Panc1 (cell line): Measurements from ENCODE around the gene NR6A1. TPM values are rescaled to one million over a fixed set of nuclear protein-coding genes. Genes with fewer than 3 reads are reported as not detected.

Source experiments
- ATAC-seq: fragments of 200-7000 bp; cut with Tn5 transposase; 2 replicates; pipeline ENCODE4 v1.9.1; 2020; ENCODE audit warnings: mild to moderate bottlenecking, moderate library complexity
- BruUV-seq: library from RNA; stranded (reverse); fragments of 400-500 nt; replicated peaks from 2 replicates; lab custom pipeline; 2021; lab: Mats Ljungman, UMichigan
- CTCF ChIA-PET: fragments of 300-600 bp; sonication (Branson Sonifier 250); formaldehyde crosslinking; loops from one replicate; lab custom pipeline; 2022; ENCODE audit warnings: antibody characterized with exemption; lab: Charles Lee
- POLR2A ChIA-PET: fragments of 300-600 bp; sonication (Branson Sonifier 250); formaldehyde crosslinking; loops from one replicate; lab custom pipeline; 2022; ENCODE audit warnings: antibody characterized with exemption; lab: Charles Lee
- DNase-seq: peaks from one replicate; pipeline ENCODE4 v3.0.0-alpha.2; 2010; ENCODE audit warnings: low read depth, low spot score
- H3K27ac ChIP-seq: 2 replicates; pipeline ENCODE4 v1.5.1; 2011; ENCODE audit warnings: mild to moderate bottlenecking, low read length, inconsistent platforms
- H3K27me3 ChIP-seq: fragments of 200-500 bp; sonication (Bioruptor generic); 2 replicates; pipeline ENCODE4 v1.6.0; 2014; ENCODE audit warnings: low read length, inconsistent platforms; ENCODE audit not compliant: control insufficient read depth, insufficient read depth
- H3K36me3 ChIP-seq: fragments of 200-500 bp; sonication (Bioruptor generic); 2 replicates; pipeline ENCODE4 v1.5.1; 2014; ENCODE audit warnings: inconsistent platforms, mild to moderate bottlenecking, low read length, moderate library complexity; ENCODE audit not compliant: control insufficient read depth, insufficient read depth
- H3K4me1 ChIP-seq: 2 replicates; pipeline ENCODE4 v1.5.1; 2011; ENCODE audit warnings: inconsistent platforms, mild to moderate bottlenecking, low read length, moderate library complexity; ENCODE audit not compliant: control insufficient read depth, insufficient read depth
- H3K4me3 ChIP-seq, 2 experiments: 2 replicates each; pipeline ENCODE4 v1.5.1; 2011 to 2012; ENCODE audit warnings: low read depth in 2 of 2, low read length in 2 of 2, mild to moderate bottlenecking in 2 of 2, inconsistent platforms in 1 of 2, moderate library complexity in 1 of 2
- H3K9me3 ChIP-seq: fragments of 200-500 bp; sonication (Bioruptor generic); 2 replicates; pipeline ENCODE4 v1.5.1; 2014; ENCODE audit warnings: low read depth, mild to moderate bottlenecking, inconsistent platforms, low read length, moderate library complexity; ENCODE audit not compliant: control insufficient read depth, insufficient read depth
- CTCF ChIP-seq: fragments of 450-650 bp; IDR thresholded peaks from 2 replicates; pipeline ENCODE4 v1.5.1; 2017; ENCODE audit warnings: mild to moderate bottlenecking
- POLR2AphosphoS5 ChIP-seq: IDR thresholded peaks from 2 replicates; pipeline ENCODE4 v1.6.1; 2012; ENCODE audit warnings: mild to moderate bottlenecking, low read depth, low read length, moderate library complexity
- REST ChIP-seq, 2 experiments: IDR thresholded peaks; 2 replicates each; pipeline ENCODE4 v1.6.1; 2011 to 2012; ENCODE audit warnings: low read depth in 2 of 2, control low read depth in 1 of 2, low read length in 1 of 2, mild to moderate bottlenecking in 1 of 2, moderate library complexity in 1 of 2; ENCODE audit not compliant: insufficient read depth in 1 of 2
- SIN3A ChIP-seq: IDR thresholded peaks from 2 replicates; pipeline ENCODE4 v1.6.1; 2012; ENCODE audit warnings: low read depth, mild to moderate bottlenecking, low read length, moderate library complexity, borderline replicate concordance; ENCODE audit not compliant: insufficient read depth
- TCF7L2 ChIP-seq: IDR thresholded peaks from 2 replicates; pipeline ENCODE4 v1.6.1; 2011; ENCODE audit warnings: mild to moderate bottlenecking, low read depth, low read length, inconsistent platforms
- in situ Hi-C: cut with HindIII; loops from 2 replicates; pipeline ENCODE4 v1.10.0; 2016; ENCODE audit warnings: low sequenced_read_pairs, low pct_unique_long_range_greater_than_20kb
- intact Hi-C: fragments of 100-400 bp; cut with micrococcal nuclease; formaldehyde crosslinking; loops from one replicate; pipeline ENCODE4 v1.10.0; 2022; ENCODE audit not compliant: unreplicated experiment
- total RNA-seq: library from RNA; stranded (reverse); gene quantifications from one replicate; pipeline ENCODE4 v1.2.1, GENCODE V29; 2021; ENCODE audit not compliant: unreplicated experiment

NR6A1 gene
- total RNA-seq, 1 experiment from 2014 or later, result 7.6 TPM

DNA sequence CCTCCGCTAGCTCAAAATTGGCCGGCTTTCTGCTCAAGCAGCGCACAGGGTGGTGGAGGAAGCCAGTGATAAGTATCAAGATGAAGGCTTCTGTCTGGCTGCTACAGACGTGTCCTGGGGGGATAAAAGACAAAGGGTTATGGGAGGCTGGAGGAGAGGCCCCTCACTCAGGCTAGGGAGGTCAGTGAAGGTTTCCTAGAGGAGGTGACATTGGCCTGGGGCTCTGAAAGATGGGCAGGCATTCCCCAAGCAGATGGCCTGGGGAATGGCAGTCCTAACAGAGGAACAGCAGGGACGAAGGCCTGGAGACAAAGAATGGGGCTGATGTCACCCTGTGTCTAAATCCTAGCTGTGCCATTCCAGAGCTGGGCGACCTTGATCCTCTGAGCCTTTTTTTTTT is 38.1 kb upstream of the NR6A1 start:
- in situ Hi-C loops, result no loop called here
- CTCF ChIA-PET, result interaction anchor here (0.6 to 0.8 kb wide), 2 partner anchors 33 to 35 kb away, joined by 4 to 10 read pairs; no protein-coding TSS in a partner anchor

DNA sequence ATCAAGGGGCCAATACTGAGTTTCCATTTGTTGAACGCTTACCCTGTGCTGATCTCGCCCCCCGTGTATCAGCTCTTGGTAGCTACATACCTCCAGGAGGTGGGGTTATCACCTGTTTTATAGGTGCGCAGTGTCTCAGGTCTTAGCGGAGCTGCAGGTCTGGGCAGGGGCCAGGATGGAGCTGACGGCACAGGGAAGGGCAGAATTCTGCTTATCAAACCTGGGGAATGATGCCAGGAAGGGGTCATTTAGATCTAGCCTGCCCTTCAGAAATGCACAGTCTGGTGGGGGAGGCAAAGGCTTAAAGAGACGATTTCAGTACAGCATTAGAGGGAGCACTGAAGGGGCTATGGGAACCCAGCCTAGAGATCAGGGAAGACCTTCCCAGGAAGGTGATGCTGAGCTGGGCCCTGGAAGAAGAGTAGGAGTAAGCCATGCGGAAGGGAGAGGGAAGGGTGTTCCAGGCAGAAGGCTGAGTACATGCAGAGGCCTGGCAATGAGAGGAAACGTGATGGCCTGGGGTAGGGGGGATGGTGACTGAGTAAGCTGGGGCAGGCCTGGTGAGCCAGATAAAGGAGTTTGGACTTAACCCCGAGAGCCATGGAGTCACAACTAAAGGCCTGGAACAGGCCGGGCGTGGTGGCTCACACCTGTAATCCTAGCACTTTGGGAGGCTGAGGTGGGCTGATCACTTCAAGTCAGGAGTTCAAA is 37.3 kb upstream of the NR6A1 start:
- ATAC-seq, result no peak
- peaks cover under 1% of the 10 kb centered on the region for H3K4me1 ChIP-seq
- DNase-seq, result no peak
- TF ChIP-seq SIN3A, result no peak
- no peak for TF ChIP-seq CTCF
- no peak for TF ChIP-seq REST (IDR thresholded peaks at IDR 0.05; ENCODE audit: insufficient read depth in 1 of 2, low read depth in 2 of 2, low read length in 1 of 2)
- TF ChIP-seq POLR2AphosphoS5, result no peak
- TF ChIP-seq TCF7L2, result no peak
- POLR2A ChIA-PET, result interaction anchor here (0.6 kb wide), 1 partner anchor 396 kb away, joined by 3 read pairs; no protein-coding TSS in a partner anchor
- no peak overlapping the region for H3K4me3 ChIP-seq
- in situ Hi-C loops (no loop called here), intact Hi-C loops (no loop called here)
- no peak overlapping the region for H3K27ac ChIP-seq
- no TSS peak for BruUV-seq
- H3K36me3 ChIP-seq, result no peaks in the 10 kb centered on the region; the same call in 1 of the 2 replicates
- H3K9me3 ChIP-seq, result no peaks in the 10 kb centered on the region
- no peaks in the 10 kb centered on the region for H3K27me3 ChIP-seq
- CTCF ChIA-PET, result interaction anchor here (0.6 to 0.8 kb wide), 2 partner anchors 33 to 34 kb away, joined by 4 to 10 read pairs; no protein-coding TSS in a partner anchor

More for the DNA sequence above, 38.1 kb upstream of the NR6A1 start:
- BruUV-seq, result no TSS peak
- ATAC-seq (no peak), DNase-seq (no peak)
- no peaks in the 10 kb centered on the region for H3K27me3 ChIP-seq
- TF ChIP-seq TCF7L2 (no peak), CTCF (no peak)
- H3K36me3 ChIP-seq, result no peaks in the 10 kb centered on the region; the same call in 1 of the 2 replicates
- POLR2A ChIA-PET, result interaction anchor here (0.6 kb wide), 1 partner anchor 396 kb away, joined by 3 read pairs; no protein-coding TSS in a partner anchor
- H3K9me3 ChIP-seq, result no peaks in the 10 kb centered on the region
- peaks cover 7% of the 10 kb centered on the region for H3K4me1 ChIP-seq
- no peak overlapping the region for H3K4me3 ChIP-seq
- intact Hi-C loops, result no loop called here
- H3K27ac ChIP-seq, result no peak overlapping the region
